ELF-1 (cell line): ENCODE results near the gene SULT1C2.
"Not testable (repeated sequence)": the region's sequence is repeated elsewhere in the genome, so short reads cannot be mapped to it uniquely, and the experiment has no call there.

Source experiments
- DNase-seq: peaks from one replicate; pipeline ENCODE4 v3.0.0-alpha.2; 2016; ENCODE audit warnings: low read depth, low spot score

The SULT1C2 gene

GRCh38 chr2:108351889-108352288, 63.2 kb downstream of the SULT1C2 start:
- no peak for DNase-seq

GRCh38 chr2:108354136-108354535, 65.4 kb downstream of the SULT1C2 start:
- DNase-seq: no peak

GRCh38 chr2:108355906-108356734, 67.4 kb downstream of the SULT1C2 start:
- no peak for DNase-seq

GRCh38 chr2:108359336-108359735, 70.6 kb downstream of the SULT1C2 start:
- DNase-seq: not testable (repeated sequence)
